Uterus (tissue), 4 donors: ENCODE results near the gene HOXD12. TPM values are rescaled to one million over a fixed set of nuclear protein-coding genes. Genes with fewer than 3 reads are reported as not detected.

Experiments used
- DNase-seq, 2 donors: peaks; one replicate each; pipeline ENCODE4 v3.0.0-alpha.2; 2019 to 2020
- H3K27ac ChIP-seq, 2 donors: fragments of 200-600 bp; sonication (generic); 1 replicate in 1 of 2; 2 replicates in 1 of 2; pipeline ENCODE4 v1.5.1; 2016 to 2018
- H3K27me3 ChIP-seq, 2 donors: fragments of 200-600 bp; sonication (generic); one replicate each; pipeline ENCODE4 v1.5.1; 2018 to 2019; ENCODE audit warnings: control low read depth in 1 of 2
- H3K36me3 ChIP-seq, 2 donors: fragments of 200-600 bp; sonication (generic); one replicate each; pipeline ENCODE4 v1.5.1; 2019; ENCODE audit warnings: control low read depth in 1 of 2
- H3K4me1 ChIP-seq, 2 donors: fragments of 200-600 bp; sonication (generic); one replicate each; pipeline ENCODE4 v1.5.1; 2018 to 2019; ENCODE audit warnings: control low read depth in 1 of 2
- H3K4me3 ChIP-seq, 2 donors: fragments of 200-600 bp; sonication (generic); 1 replicate in 1 of 2; 2 replicates in 1 of 2; pipeline ENCODE4 v1.5.1; 2018 to 2019; ENCODE audit warnings: mild to moderate bottlenecking in 1 of 2
- H3K9me3 ChIP-seq, 2 donors: fragments of 200-600 bp; sonication (generic); one replicate each; pipeline ENCODE4 v1.5.1; 2019; ENCODE audit warnings: control low read depth in 1 of 2
- POLR2A ChIP-seq, 2 donors: fragments of 450-650 bp; IDR thresholded peaks; one replicate each; pipeline ENCODE4 v1.6.1; 2016; ENCODE audit warnings: antibody characterized with exemption in 2 of 2, mild to moderate bottlenecking in 1 of 2, moderate library complexity in 1 of 2
- intact Hi-C: fragments of 100-400 bp; cut with DNase I; formaldehyde crosslinking; loops from one replicate; pipeline ENCODE4 v1.15.1; 2023; ENCODE audit warnings: low total_unique reads
- total RNA-seq, 4 donors: library from RNA; depleted of rRNA in 3 of 4; stranded (reverse); fragments of >200 nt in 3 of 4; gene quantifications; one replicate each; pipeline versions ENCODE4 v1.1.0 to v1.2.4, GENCODE V29; 2014 to 2023
- TF ChIP-seq, protein P1 (sequence below), 4 experiments: fragments of 200-600 bp in 2 of 4; fragments of 450-650 bp in 2 of 4; sonication (generic) in 2 of 4; IDR thresholded peaks; one replicate each; pipeline ENCODE4 v1.5.1; 2016 to 2019; ENCODE audit warnings: antibody characterized with exemption in 4 of 4, mild to moderate bottlenecking in 2 of 4, moderate library complexity in 1 of 4
- donor health status: DM: yes; HTN: yes; CAD: no.

Gene HOXD12
- total RNA-seq, 4 donors from 2014 or later, result 0.76 TPM; not detected in 3

DNA sequence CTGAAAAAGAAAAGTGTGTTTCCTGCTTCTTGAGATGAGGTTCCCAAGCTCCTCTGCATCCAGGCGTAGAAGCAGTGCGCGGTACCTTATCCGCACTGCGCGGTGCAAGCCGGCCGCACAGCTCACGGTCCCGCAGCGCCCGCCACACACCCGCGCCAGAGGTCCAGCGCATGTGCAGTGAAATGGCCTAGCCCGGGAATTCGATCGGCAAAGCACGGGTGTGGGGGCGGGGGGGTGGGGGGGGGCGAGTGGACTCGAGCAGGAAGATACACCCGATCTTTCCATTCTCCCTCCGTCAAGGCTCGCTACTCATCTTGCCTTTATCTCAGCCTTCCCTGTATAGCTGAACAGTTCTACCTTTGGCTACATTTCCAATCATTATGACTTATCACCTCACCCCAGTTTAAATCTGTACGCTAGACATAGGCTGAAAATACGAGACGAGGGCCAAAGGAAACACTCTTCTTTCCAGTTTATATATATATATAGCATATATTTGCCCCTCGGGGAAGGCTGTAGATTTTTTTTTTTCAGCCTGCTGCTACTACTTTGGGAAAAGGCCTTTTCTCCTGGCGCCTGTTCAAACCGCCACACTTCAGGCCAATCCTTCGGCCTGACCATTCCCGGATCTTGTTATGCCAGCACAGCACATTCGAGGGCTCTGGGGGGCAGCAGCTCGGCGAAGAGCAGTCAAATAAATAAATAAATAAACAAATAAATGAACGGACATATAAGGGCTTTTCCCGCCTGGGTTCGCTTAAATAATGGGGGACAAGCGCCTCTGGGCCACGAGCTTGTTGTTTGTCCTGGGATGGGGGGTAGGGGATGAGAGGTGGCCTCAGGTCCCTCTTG lies 40.3 kb downstream of the HOXD12 start:
- peak overlapping the region; percentile 72 to 85 for H3K4me3 ChIP-seq
- H3K36me3 ChIP-seq, result no peaks in the 10 kb centered on the region
- H3K9me3 ChIP-seq, result no peaks in the 10 kb centered on the region
- H3K27me3 ChIP-seq, result no peaks in the 10 kb centered on the region
- TF ChIP-seq, protein P1, sequence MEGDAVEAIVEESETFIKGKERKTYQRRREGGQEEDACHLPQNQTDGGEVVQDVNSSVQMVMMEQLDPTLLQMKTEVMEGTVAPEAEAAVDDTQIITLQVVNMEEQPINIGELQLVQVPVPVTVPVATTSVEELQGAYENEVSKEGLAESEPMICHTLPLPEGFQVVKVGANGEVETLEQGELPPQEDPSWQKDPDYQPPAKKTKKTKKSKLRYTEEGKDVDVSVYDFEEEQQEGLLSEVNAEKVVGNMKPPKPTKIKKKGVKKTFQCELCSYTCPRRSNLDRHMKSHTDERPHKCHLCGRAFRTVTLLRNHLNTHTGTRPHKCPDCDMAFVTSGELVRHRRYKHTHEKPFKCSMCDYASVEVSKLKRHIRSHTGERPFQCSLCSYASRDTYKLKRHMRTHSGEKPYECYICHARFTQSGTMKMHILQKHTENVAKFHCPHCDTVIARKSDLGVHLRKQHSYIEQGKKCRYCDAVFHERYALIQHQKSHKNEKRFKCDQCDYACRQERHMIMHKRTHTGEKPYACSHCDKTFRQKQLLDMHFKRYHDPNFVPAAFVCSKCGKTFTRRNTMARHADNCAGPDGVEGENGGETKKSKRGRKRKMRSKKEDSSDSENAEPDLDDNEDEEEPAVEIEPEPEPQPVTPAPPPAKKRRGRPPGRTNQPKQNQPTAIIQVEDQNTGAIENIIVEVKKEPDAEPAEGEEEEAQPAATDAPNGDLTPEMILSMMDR (IDR thresholded peaks at IDR 0.05), result no peak
- TF ChIP-seq POLR2A (IDR thresholded peaks at IDR 0.05), result peak in 1 of 2 donors; percentile 23
- intact Hi-C loops, result loop anchor here (5.0 kb wide), 3 partner anchors 317 to 497 kb away; no protein-coding TSS in a partner anchor
- peak; percentile 65 to 77 for DNase-seq
- H3K4me1 ChIP-seq, result peaks cover 5 to 16% of the 10 kb centered on the region in 2 donors
- peak overlapping the region; percentile 98 to 99 for H3K27ac ChIP-seq

DNA sequence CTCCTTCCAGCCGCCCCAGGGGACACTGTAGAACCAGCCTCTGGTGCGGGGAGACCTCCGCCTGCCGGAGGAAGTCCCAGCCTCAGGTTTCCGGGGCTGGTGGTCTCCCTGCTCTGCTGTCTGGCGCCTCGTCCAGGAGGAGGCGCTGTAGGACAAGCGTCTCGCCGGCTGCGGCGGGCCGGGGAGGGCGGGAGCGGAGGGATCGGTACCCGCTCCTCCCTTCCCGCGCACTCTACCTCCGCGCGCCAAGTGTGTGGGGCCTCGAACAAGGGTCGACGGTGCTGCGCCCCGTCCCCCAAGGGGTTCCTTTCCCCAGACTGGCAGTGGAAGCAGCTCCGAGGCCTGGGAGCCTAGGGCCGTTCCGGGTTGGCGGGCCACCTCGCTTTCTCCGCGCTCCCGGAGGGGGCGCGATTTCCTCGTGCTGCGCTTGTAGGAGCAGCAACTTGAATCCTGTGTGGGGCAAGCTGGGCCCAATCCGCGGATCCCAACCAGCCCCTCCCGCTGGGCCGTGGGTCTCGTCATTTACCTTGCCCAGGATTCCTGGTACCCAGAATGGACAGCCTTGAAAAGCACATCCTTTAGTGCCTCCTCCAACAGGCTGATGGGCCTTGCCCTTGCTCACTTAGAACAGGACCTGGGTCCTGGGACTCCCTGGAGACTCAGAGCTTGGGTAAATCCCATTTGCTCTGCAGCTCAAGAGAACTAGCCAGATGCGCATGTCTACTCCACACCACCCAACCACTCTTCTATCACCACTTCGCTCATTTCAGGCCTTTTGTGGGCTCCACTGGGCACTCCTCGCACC lies 41.1 kb downstream of the HOXD12 start:
- DNase-seq, result peak; percentile 81 to 88
- H3K9me3 ChIP-seq, result no peaks in the 10 kb centered on the region
- no peaks in the 10 kb centered on the region for H3K27me3 ChIP-seq
- no peaks in the 10 kb centered on the region for H3K36me3 ChIP-seq
- H3K27ac ChIP-seq, result peak overlapping the region; percentile 98 to 99
- H3K4me3 ChIP-seq, result peak overlapping the region; percentile 72 to 85
- intact Hi-C loops, result loop anchor here (5.0 kb wide), 3 partner anchors 317 to 497 kb away; no protein-coding TSS in a partner anchor
- H3K4me1 ChIP-seq, result peaks cover 8 to 10% of the 10 kb centered on the region in 2 donors
- TF ChIP-seq POLR2A (IDR thresholded peaks at IDR 0.05), result peak in 1 of 2 donors; percentile 43
- TF ChIP-seq, protein P1 (IDR thresholded peaks at IDR 0.05), result peak; percentile 94 to 99 (median 96)

DNA sequence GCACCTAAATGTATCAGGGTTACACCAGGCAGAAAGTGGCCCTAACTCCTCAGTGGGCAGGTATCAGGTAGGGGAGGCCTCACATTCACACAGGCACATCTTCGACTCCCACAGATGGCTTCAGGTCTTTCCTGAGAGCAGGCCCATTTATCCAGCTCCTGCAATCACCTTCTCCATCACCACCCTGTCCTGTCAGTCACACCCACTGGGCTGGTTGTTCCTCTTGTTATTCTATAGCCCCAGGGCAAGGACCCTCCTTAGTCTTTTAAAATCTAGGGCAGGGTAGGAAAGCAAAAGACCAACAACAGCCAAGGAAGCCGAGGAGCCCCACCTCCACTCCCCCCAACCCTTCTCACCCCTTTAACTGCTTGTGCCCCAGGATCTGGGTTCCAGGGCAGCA lies 42.7 kb downstream of the HOXD12 start:
- H3K27ac ChIP-seq, result no peak overlapping the region
- intact Hi-C loops, result loop anchor here (5.0 kb wide), 3 partner anchors 315 to 495 kb away; no protein-coding TSS in a partner anchor
- peaks cover 8 to 10% of the 10 kb centered on the region in 2 donors for H3K4me1 ChIP-seq
- no peak for TF ChIP-seq POLR2A (IDR thresholded peaks at IDR 0.05)
- TF ChIP-seq, protein P1 (IDR thresholded peaks at IDR 0.05), result no peak
- H3K27me3 ChIP-seq, result no peaks in the 10 kb centered on the region
- no peak overlapping the region for H3K4me3 ChIP-seq
- no peaks in the 10 kb centered on the region for H3K9me3 ChIP-seq
- DNase-seq, result no peak
- H3K36me3 ChIP-seq, result no peaks in the 10 kb centered on the region

DNA sequence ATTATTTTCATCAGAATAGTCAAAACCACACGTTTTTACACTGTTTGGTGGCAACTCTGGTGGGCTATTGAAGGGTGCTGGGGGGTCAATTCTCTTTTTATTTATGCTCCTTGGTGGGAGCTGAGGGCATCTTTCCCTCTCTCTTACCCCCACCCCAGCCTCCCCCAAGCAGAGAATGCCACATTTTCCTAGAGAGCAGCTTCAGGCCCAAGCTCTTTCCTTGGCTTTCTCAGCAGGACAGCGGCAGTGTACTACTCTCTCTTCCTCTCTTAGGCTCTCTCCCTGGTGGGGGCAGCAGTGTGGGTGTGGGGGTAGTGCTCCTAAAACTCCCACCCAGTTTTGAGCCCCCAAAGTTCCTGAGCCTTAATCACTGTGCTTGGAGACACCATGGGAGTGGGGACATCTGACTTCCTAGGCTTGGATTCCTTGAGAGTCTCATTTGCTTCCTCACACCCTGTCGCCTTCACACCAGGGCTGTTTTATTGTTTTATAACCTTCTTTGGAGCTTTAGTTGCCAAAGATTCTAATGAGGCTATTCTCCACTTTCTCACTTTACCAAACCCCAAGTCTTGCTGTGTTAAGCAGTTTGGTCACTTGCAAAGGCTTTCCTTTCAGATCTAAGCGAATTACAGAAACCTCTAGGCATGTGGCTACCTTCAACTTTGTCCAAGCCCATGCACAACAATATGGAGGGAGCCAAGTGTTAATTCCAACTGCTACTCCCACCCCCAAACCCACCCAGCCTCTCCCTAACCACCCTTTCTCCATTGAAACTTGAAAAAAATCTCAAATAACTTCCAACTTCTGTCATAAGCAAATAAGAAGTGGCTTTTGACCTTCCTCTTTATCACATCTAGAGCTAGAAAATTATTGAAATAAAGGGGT lies 45.7 kb downstream of the HOXD12 start:
- H3K36me3 ChIP-seq, result no peaks in the 10 kb centered on the region
- TF ChIP-seq POLR2A (IDR thresholded peaks at IDR 0.05), result no peak
- TF ChIP-seq, protein P1 (IDR thresholded peaks at IDR 0.05), result no peak
- DNase-seq, result no peak

More for the DNA sequence above, 45.7 kb downstream of the HOXD12 start:
- Histone ChIP-seq H3K9me3 (no peaks in the 10 kb centered on the region), H3K4me1 (peaks cover 8 to 23% of the 10 kb centered on the region in 2 donors), H3K27me3 (no peaks in the 10 kb centered on the region), H3K27ac (peak overlapping the region; percentile 36 to 83), H3K4me3 (no peak overlapping the region)
- intact Hi-C loops, result no loop called here
